PC-3 (cell line): ENCODE results near the gene IGFL2. TPM values are rescaled to one million over a fixed set of nuclear protein-coding genes. Genes with fewer than 3 reads are reported as not detected.

Experiments used
- ATAC-seq: fragments of 200-7000 bp; cut with Tn5 transposase; 2 replicates; pipeline ENCODE4 v1.9.1; 2020; ENCODE audit warnings: mild to moderate bottlenecking, moderate library complexity
- BruUV-seq: library from RNA; stranded (reverse); fragments of 400-500 nt; replicated peaks from 2 replicates; lab custom pipeline; 2021; lab: Mats Ljungman, UMichigan
- CTCF ChIA-PET: fragments of 300-600 bp; sonication (Branson Sonifier 250); formaldehyde crosslinking; loops from one replicate; lab custom pipeline; 2022; ENCODE audit warnings: antibody characterized with exemption; lab: Charles Lee
- POLR2A ChIA-PET: fragments of 300-600 bp; sonication (Branson Sonifier 250); formaldehyde crosslinking; loops from one replicate; lab custom pipeline; 2022; ENCODE audit warnings: antibody characterized with exemption; ENCODE audit not compliant: unreplicated experiment; lab: Charles Lee
- DNase-seq: peaks from one replicate; pipeline ENCODE4 v3.0.0-alpha.2; 2015
- H2AFZ ChIP-seq: fragments of 300-600 bp; sonication (generic); 2 replicates; pipeline ENCODE4 v1.6.0; 2016; ENCODE audit warnings: antibody characterized with exemption, low read length
- H3F3A ChIP-seq: fragments of 300-600 bp; sonication (generic); one replicate; pipeline ENCODE4 v1.6.0; 2017; ENCODE audit warnings: antibody characterized with exemption, low read length, control low read depth, mild to moderate bottlenecking; ENCODE audit not compliant: unreplicated experiment
- H3K27ac ChIP-seq: fragments of 300-600 bp; sonication (generic); 2 replicates; pipeline ENCODE4 v1.5.1; 2016; ENCODE audit warnings: mild to moderate bottlenecking, low read length
- H3K27me3 ChIP-seq: fragments of 300-600 bp; sonication (generic); 2 replicates; pipeline ENCODE4 v1.6.1; 2016; ENCODE audit warnings: low read length, mixed read lengths
- H3K36me3 ChIP-seq: fragments of 300-600 bp; sonication (generic); 2 replicates; pipeline ENCODE4 v1.6.1; 2016; ENCODE audit warnings: low read depth, mixed run types, low read length, mixed read lengths
- H3K4me1 ChIP-seq: fragments of 300-600 bp; sonication (generic); 2 replicates; pipeline ENCODE4 v1.5.1; 2016; ENCODE audit warnings: low read length; ENCODE audit not compliant: insufficient read depth
- H3K4me2 ChIP-seq: fragments of 300-600 bp; sonication (generic); 2 replicates; pipeline ENCODE4 v1.6.0; 2016; ENCODE audit warnings: low read length
- H3K4me3 ChIP-seq: fragments of 300-600 bp; sonication (generic); 2 replicates; pipeline ENCODE4 v1.5.1; 2016; ENCODE audit warnings: mild to moderate bottlenecking, low read length, mixed read lengths
- H3K79me2 ChIP-seq: fragments of 300-600 bp; sonication (generic); 2 replicates; pipeline ENCODE4 v1.6.1; 2017; ENCODE audit warnings: low read length, mixed read lengths
- H3K9ac ChIP-seq: fragments of 300-600 bp; sonication (generic); 2 replicates; pipeline ENCODE4 v1.6.0; 2016; ENCODE audit warnings: mild to moderate bottlenecking, low read length
- H3K9me2 ChIP-seq: fragments of 300-600 bp; sonication (generic); replicated peaks from 2 replicates; pipeline ENCODE4 v1.6.1; 2016; ENCODE audit warnings: mixed run types, low read length, mixed read lengths
- H3K9me3 ChIP-seq: fragments of 300-600 bp; sonication (generic); 2 replicates; pipeline ENCODE4 v1.6.1; 2016; ENCODE audit warnings: low read length, mixed read lengths
- H4K20me1 ChIP-seq: fragments of 300-600 bp; sonication (generic); 2 replicates; pipeline ENCODE4 v1.6.1; 2016; ENCODE audit warnings: low read length, mixed read lengths
- CTCF ChIP-seq: fragments of 300-600 bp; sonication (generic); conservative IDR thresholded peaks from 2 replicates; pipeline ENCODE4 v1.5.1; 2017; ENCODE audit warnings: antibody characterized with exemption, low read depth, mild to moderate bottlenecking, low read length
- EZH2 ChIP-seq: fragments of 300-600 bp; sonication (generic); IDR thresholded peaks from one replicate; pipeline ENCODE4 v1.6.1; 2017; ENCODE audit warnings: antibody characterized with exemption, mild to moderate bottlenecking, low read length; ENCODE audit not compliant: unreplicated experiment
- EZH2phosphoT487 ChIP-seq: fragments of 300-600 bp; sonication (generic); IDR thresholded peaks from 2 replicates; pipeline ENCODE4 v1.6.1; 2018; ENCODE audit warnings: mild to moderate bottlenecking, antibody characterized with exemption, low read length, borderline replicate concordance
- intact Hi-C: fragments of 100-400 bp; cut with micrococcal nuclease; formaldehyde crosslinking; loops from 2 replicates; pipeline ENCODE4 v1.9.0; 2023
- total RNA-seq: library from RNA; depleted of rRNA; stranded (reverse); fragments of >200 nt; gene quantifications from 2 replicates; pipeline ENCODE4 v1.2.3, GENCODE V29; 2014

The IGFL2 gene
- total RNA-seq, 1 experiment from 2014 or later, result not detected

GRCh38 chr19:46150606-46151005 lies 2.6 kb downstream of the IGFL2 start:
- BruUV-seq, result no TSS peak
- Histone ChIP-seq H3K9me3 (no peaks in the 10 kb centered on the region), H3K27me3 (peaks cover 39% of the 10 kb centered on the region), H3K36me3 (no peaks in the 10 kb centered on the region), H4K20me1 (no peaks in the 10 kb centered on the region), H3K4me3 (no peak overlapping the region), H3K79me2 (no peaks in the 10 kb centered on the region), H3K4me1 (no peaks in the 10 kb centered on the region), H3F3A (no peaks in the 10 kb centered on the region), H3K4me2 (no peak overlapping the region), H3K9me2 (no peaks in the 10 kb centered on the region), H2AFZ (no peak overlapping the region), H3K9ac (no peak overlapping the region), H3K27ac (no peak overlapping the region)
- no peak for ATAC-seq
- ChIA-PET POLR2A (interaction anchor here (0.6 kb wide), 1 partner anchor 264 kb away, joined by 7 read pairs; no protein-coding TSS in a partner anchor), CTCF (no interaction called here)
- TF ChIP-seq CTCF, result no peak
- TF ChIP-seq EZH2, result no peak
- no peak for TF ChIP-seq EZH2phosphoT487
- no peak for DNase-seq
- intact Hi-C loops, result no loop called here

- Histone ChIP-seq H3K4me3 (no peak overlapping the region), H4K20me1 (no peaks in the 10 kb centered on the region), H3K4me2 (no peak overlapping the region), H3K4me1 (no peaks in the 10 kb centered on the region), H3K27me3 (peaks cover 53% of the 10 kb centered on the region), H3K27ac (no peak overlapping the region), H3K79me2 (no peaks in the 10 kb centered on the region), H3K9ac (no peak overlapping the region), H3K9me2 (no peaks in the 10 kb centered on the region), H2AFZ (no peak overlapping the region), H3K9me3 (no peaks in the 10 kb centered on the region), H3K36me3 (no peaks in the 10 kb centered on the region), H3F3A (no peaks in the 10 kb centered on the region)
- POLR2A ChIA-PET, result no interaction called here
- CTCF ChIA-PET, result no interaction called here
- intact Hi-C loops, result no loop called here
- TF ChIP-seq EZH2, result no peak
- TF ChIP-seq CTCF, result no peak
- TF ChIP-seq EZH2phosphoT487, result no peak
- ATAC-seq (no peak), DNase-seq (no peak)
- no TSS peak for BruUV-seq
Observed at GRCh38 chr19:46155237-46155636, 7.2 kb downstream of the IGFL2 start.

GRCh38 chr19:46159418-46160232 lies 11.6 kb downstream of the IGFL2 start:
- H3K4me2 ChIP-seq, result no peak overlapping the region
- no peak overlapping the region for H3K4me3 ChIP-seq
- no peaks in the 10 kb centered on the region for H3K9me3 ChIP-seq
- intact Hi-C loops, result no loop called here
- no peak overlapping the region for H3K27ac ChIP-seq
- H3K27me3 ChIP-seq, result peaks cover 30% of the 10 kb centered on the region
- H3F3A ChIP-seq, result no peaks in the 10 kb centered on the region
- no peak overlapping the region for H2AFZ ChIP-seq
- DNase-seq (no peak), ATAC-seq (no peak)
- H3K9me2 ChIP-seq, result no peaks in the 10 kb centered on the region
- BruUV-seq, result no TSS peak
- H3K9ac ChIP-seq, result no peak overlapping the region
- no peak for TF ChIP-seq CTCF
- TF ChIP-seq EZH2phosphoT487, result no peak
- no peak for TF ChIP-seq EZH2
- POLR2A ChIA-PET, result no interaction called here
- no peaks in the 10 kb centered on the region for H3K79me2 ChIP-seq
- CTCF ChIA-PET, result no interaction called here
- no peaks in the 10 kb centered on the region for H3K36me3 ChIP-seq
- H3K4me1 ChIP-seq, result no peaks in the 10 kb centered on the region
- H4K20me1 ChIP-seq, result no peaks in the 10 kb centered on the region
